ENCODE data around the gene UACA.
"Not testable (repeated sequence)": the region's sequence is repeated elsewhere in the genome, so short reads cannot be mapped to it uniquely, and the experiment has no call there.

Gene UACA

GRCh38 chr15:70763120-70763949 lies at the start of gene UACA:
Gene UACA, minus strand, starts transcription at chr15:70763558. Its CDS starts 151 bp downstream, at chr15:70763407.
- Mint-ChIP-seq H3K9me3 (no peaks in the 10 kb centered on the region), H3K27me3 (peaks cover 50% of the 10 kb centered on the region), H3K4me1 (peaks cover 25% of the 10 kb centered on the region), H3K36me3 (no peaks in the 10 kb centered on the region), H3K4me3 (peak within 1 kb of the TSS; percentile 83), H3K27ac (no peak within 1 kb of the TSS)
- peak; percentile 86 for DNase-seq
- CTCF ChIA-PET, result no interaction called here

GRCh38 chr15:70812827-70813364 lies 49.5 kb upstream of the UACA start:
- H3K36me3 Mint-ChIP-seq, result no peaks in the 10 kb centered on the region
- no peaks in the 10 kb centered on the region for H3K4me1 Mint-ChIP-seq
- H3K27ac Mint-ChIP-seq, result no peak overlapping the region
- H3K27me3 Mint-ChIP-seq, result peaks cover 23% of the 10 kb centered on the region
- CTCF ChIA-PET, result interaction anchor here (1.4 to 2.4 kb wide), 5 partner anchors 16 to 133 kb away, joined by 3 to 14 read pairs (median 8); no protein-coding TSS in a partner anchor
- H3K4me3 Mint-ChIP-seq, result no peak overlapping the region
- no peaks in the 10 kb centered on the region for H3K9me3 Mint-ChIP-seq
- DNase-seq, result no peak

DNA sequence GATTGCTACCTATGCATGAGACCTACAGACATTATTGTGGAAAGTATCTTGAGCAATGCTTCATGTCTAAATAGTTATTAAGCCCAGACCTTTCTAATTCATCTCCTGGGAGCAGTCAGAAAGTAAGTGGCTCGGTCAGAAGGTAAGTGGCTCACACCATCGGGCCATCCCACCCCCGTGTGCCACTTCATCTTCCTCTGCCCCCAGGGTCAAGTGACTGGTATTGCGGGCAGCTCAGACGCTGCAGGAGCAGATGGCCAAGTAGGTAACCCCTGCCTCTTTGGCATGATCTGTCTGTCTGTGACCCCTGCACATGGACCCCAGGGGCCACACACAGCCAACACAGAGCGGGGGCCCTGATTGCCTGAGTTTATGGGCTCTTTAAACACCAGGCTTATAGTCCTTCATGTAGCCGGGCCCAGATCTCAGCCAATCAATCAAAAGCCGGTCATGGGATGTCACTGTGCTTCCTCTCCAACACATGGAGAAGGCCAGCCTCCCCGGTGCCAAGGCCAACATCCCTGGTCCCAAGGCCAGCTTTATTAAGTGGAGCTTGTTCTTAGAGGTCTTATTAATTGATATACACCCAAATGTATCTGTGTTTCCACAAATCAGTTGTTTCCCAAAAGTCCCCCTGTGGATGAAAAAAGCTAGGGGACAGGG lies 47.7 kb upstream of the UACA start:
- H3K27ac Mint-ChIP-seq, result no peak overlapping the region
- no peak overlapping the region for H3K4me3 Mint-ChIP-seq
- no peaks in the 10 kb centered on the region for H3K4me1 Mint-ChIP-seq
- no peak for DNase-seq
- CTCF ChIA-PET, result interaction anchor here (0.8 to 2.4 kb wide), 11 partner anchors 11 to 138 kb away, joined by 3 to 14 read pairs (median 4); no protein-coding TSS in a partner anchor
- no peaks in the 10 kb centered on the region for H3K9me3 Mint-ChIP-seq
- peaks cover 26% of the 10 kb centered on the region for H3K27me3 Mint-ChIP-seq
- H3K36me3 Mint-ChIP-seq, result no peaks in the 10 kb centered on the region

- Mint-ChIP-seq H3K9me3 (no peaks in the 10 kb centered on the region), H3K36me3 (no peaks in the 10 kb centered on the region), H3K27ac (no peak overlapping the region), H3K4me3 (no peak overlapping the region), H3K27me3 (peaks cover 23% of the 10 kb centered on the region), H3K4me1 (no peaks in the 10 kb centered on the region)
- DNase-seq, result no peak
- CTCF ChIA-PET, result interaction anchor here (0.6 to 1.4 kb wide), 3 partner anchors 10 to 741 kb away, joined by 3 to 6 read pairs (median 4); no protein-coding TSS in a partner anchor
Observed at GRCh38 chr15:70806992-70807712, 43.8 kb upstream of the UACA start.

- H3K36me3 Mint-ChIP-seq, H3K27ac Mint-ChIP-seq, CTCF ChIA-PET, H3K4me1 Mint-ChIP-seq, H3K4me3 Mint-ChIP-seq, H3K9me3 Mint-ChIP-seq, DNase-seq: not testable (repeated sequence)
- H3K27me3 Mint-ChIP-seq, result peaks cover 16% of the 10 kb centered on the region
Observed at GRCh38 chr15:70804388-70804787, 41.0 kb upstream of the UACA start.

DNA sequence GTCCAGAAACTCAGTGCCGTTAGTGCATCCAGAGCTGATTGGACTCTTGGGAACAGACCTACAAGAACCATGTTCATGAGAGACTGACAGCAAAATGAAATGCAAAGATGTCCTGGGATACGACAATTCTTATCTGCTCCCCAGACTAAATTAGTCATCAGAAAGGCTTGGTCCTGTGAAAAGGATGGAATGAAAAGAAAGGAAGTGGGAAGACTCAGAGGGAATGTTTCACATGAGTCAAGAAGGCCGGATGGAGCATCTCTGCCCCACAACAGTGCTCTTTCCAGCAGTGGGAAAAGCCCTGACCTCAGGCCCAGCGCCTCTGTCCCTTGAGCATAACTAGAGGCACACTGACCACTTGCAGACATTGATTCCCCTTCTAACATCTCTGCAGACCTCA lies 39.3 kb upstream of the UACA start:
- Mint-ChIP-seq H3K36me3 (no peaks in the 10 kb centered on the region), H3K9me3 (no peaks in the 10 kb centered on the region), H3K27ac (no peak overlapping the region), H3K27me3 (peaks cover 16% of the 10 kb centered on the region), H3K4me1 (no peaks in the 10 kb centered on the region), H3K4me3 (no peak overlapping the region)
- CTCF ChIA-PET, result no interaction called here
- no peak for DNase-seq

GRCh38 chr15:70801109-70801508 lies 37.8 kb upstream of the UACA start:
- DNase-seq, result no peak
- H3K4me1 Mint-ChIP-seq, result no peaks in the 10 kb centered on the region
- CTCF ChIA-PET, result no interaction called here
- H3K4me3 Mint-ChIP-seq, result no peak overlapping the region
- H3K9me3 Mint-ChIP-seq, result no peaks in the 10 kb centered on the region
- peaks cover 8% of the 10 kb centered on the region for H3K27me3 Mint-ChIP-seq
- no peak overlapping the region for H3K27ac Mint-ChIP-seq
- H3K36me3 Mint-ChIP-seq, result no peaks in the 10 kb centered on the region

DNA sequence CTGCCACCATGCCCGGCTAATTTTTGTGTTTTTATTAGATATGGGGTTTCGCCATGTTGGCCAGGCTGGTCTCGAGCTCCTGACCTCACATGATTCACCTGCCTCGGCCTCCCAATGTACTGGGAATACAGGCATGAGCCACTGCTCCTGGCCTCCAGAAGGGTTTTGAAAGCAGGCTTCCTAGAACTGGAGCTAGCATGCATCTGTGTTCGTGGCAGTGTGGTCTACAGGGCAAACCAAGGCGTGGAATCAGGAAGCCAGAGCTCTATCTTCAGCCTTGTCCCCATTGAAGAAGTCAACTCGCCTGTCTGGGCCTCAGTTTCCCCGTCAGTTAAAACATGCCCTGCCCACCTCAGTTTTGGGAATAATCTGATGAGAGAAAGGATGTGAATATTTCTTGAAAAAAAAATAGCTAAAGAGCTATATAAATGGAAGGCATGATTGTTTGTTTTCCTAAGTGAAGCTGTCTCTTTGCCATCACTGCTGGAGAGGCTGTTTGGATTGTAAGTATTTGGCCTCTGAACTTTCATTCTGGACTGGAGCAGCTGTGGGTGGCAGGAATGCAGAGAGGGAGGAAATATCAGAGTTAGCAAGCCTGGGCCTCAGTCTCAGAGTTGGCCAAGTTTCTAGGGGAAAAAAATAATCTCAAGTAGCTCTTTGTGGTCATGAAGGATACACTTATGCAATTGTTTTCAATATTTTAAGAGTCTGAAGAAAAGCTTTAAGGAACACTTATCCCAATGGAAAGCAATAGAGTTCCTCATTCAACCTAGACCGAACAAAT lies 36.5 kb upstream of the UACA start:
- Mint-ChIP-seq H3K27ac (no peak overlapping the region), H3K36me3 (no peaks in the 10 kb centered on the region), H3K4me3 (no peak overlapping the region), H3K9me3 (no peaks in the 10 kb centered on the region), H3K27me3 (peaks cover 8% of the 10 kb centered on the region), H3K4me1 (no peaks in the 10 kb centered on the region)
- no peak for DNase-seq
- CTCF ChIA-PET, result interaction anchor here (0.5 to 1.5 kb wide), 4 partner anchors 12 to 1324 kb away, joined by 3 read pairs; no protein-coding TSS in a partner anchor

DNA sequence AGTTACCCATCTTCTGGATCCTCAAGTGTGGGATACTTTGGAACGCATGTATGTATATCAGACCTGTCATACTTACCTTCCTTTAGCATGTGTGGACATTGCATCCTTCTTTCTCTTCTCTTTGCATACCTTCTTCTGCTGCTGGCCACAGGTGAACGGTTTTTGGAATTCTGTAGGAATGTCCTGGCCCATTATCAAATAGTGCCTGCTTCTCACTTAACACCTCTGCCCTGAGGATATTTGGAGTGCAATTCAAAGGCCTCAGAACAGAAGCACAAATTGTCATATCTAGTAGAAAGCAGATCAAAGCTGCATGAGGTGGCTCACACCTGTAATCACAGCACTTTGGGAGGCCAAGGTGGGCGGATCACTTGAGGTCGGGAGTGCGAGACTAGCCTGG lies 34.1 kb upstream of the UACA start:
- Mint-ChIP-seq H3K27ac (no peak overlapping the region), H3K9me3 (no peaks in the 10 kb centered on the region), H3K27me3 (peaks cover 24% of the 10 kb centered on the region), H3K36me3 (no peaks in the 10 kb centered on the region), H3K4me1 (no peaks in the 10 kb centered on the region), H3K4me3 (no peak overlapping the region)
- DNase-seq, result no peak
- CTCF ChIA-PET, result interaction anchor here (1.0 kb wide), 1 partner anchor 15 kb away, joined by 3 read pairs; no protein-coding TSS in a partner anchor

DNA sequence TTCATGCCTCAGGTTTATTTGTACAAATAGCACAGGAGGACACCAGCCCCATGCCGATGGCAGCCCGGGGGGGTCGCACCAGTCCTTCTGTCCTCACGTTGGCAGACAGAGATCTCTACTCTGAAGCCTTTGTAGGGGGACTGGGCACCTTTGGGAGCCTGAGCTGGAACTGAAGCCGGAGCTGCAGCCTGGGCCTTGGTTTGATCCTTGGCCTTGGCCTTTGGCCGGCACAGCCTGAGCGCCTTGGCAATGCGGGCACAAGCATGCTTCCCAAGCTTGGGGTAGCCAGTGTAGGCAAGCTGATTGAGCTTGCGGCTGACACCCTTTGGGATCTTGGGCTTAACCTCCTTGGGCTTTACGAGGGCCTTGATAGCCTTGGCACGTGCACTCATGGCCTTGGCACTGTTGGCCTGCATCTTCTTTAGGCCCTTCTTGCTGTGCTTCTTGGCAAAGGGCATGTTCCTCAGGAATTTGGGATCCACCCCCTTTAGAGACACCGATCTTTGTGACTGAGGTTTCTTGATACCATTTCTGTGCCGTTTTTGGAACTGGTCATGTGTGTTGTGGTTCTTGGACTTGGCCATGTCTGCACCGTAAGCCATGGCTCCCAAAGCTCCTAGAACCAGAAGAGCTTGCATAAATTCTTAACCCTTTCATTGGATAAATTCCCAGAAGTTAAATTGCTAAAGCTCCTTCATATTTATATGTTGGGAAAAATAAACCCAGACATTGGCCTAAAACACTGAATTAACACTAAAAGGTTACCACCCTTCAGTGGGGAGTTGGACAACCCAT lies 33.4 kb upstream of the UACA start:
- no peak overlapping the region for H3K27ac Mint-ChIP-seq
- H3K4me3 Mint-ChIP-seq, result no peak overlapping the region
- no peaks in the 10 kb centered on the region for H3K9me3 Mint-ChIP-seq
- H3K36me3 Mint-ChIP-seq, result no peaks in the 10 kb centered on the region
- no peak for DNase-seq
- CTCF ChIA-PET, result interaction anchor here (1.0 kb wide), 1 partner anchor 15 kb away, joined by 3 read pairs; no protein-coding TSS in a partner anchor
- peaks cover 28% of the 10 kb centered on the region for H3K27me3 Mint-ChIP-seq
- no peaks in the 10 kb centered on the region for H3K4me1 Mint-ChIP-seq

DNA sequence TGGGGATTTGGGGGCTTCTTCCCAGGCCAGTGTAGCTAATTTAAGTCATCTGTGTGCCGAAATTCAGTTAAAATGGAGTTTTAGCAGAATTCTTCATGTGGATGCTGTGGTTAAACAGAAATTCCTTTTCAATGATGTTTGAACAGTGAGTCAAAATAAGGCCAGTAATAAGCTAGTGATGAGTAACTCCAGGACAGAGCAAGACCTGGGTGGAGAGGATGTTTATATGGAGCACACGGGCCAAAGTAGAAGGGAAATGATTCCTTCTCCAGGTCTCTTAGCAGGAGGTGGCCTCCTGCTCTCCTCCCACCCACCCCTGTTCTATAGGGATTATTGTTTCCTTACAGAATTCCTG lies 31.9 kb upstream of the UACA start:
- no peak overlapping the region for H3K27ac Mint-ChIP-seq
- CTCF ChIA-PET, result interaction anchor here (0.7 to 1.4 kb wide), 3 partner anchors 16 to 113 kb away, joined by 3 read pairs; no protein-coding TSS in a partner anchor
- DNase-seq, result no peak
- no peaks in the 10 kb centered on the region for H3K36me3 Mint-ChIP-seq
- no peak overlapping the region for H3K4me3 Mint-ChIP-seq
- H3K27me3 Mint-ChIP-seq, result peaks cover 23% of the 10 kb centered on the region
- H3K9me3 Mint-ChIP-seq, result no peaks in the 10 kb centered on the region
- no peaks in the 10 kb centered on the region for H3K4me1 Mint-ChIP-seq

DNA sequence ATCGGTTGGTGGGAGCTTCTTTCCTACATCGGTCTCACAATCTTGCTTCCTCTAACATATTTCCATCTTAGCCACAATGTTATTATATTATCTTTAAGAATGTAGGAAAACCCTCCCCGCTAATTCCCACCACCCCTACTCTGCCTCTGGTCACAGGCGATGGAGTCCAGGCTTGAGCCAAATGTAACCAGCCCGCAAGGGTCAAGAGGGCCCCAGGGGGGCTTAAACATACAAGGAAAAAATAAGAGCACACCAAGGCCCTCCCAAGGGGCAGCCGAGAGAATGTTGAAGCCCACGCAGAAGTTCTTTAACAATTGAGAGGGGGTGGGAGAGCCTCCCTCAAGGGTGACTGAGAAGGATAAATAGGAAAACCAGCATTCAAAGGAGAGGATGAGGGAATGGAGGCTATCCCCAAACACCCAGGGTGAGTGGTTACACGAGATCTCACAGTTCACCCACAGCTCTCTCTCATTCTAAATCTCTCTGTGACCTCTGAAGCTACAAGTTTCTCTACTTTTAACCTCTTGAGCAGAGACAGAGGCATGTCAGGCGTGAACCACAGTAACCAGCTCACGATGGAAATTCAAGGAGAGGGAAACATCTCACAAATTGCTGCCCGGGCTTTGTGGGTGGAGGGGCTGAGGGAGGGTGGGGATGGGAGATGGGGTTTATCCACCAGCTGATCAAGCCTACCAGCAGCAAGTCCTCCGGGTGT lies 31.4 kb upstream of the UACA start:
- no peak for DNase-seq

More for the DNA sequence above, 31.4 kb upstream of the UACA start:
- peaks cover 23% of the 10 kb centered on the region for H3K27me3 Mint-ChIP-seq
- H3K4me1 Mint-ChIP-seq, result no peaks in the 10 kb centered on the region
- H3K9me3 Mint-ChIP-seq, result no peaks in the 10 kb centered on the region
- CTCF ChIA-PET, result interaction anchor here (0.7 to 1.4 kb wide), 3 partner anchors 17 to 112 kb away, joined by 3 read pairs; no protein-coding TSS in a partner anchor
- no peak overlapping the region for H3K4me3 Mint-ChIP-seq
- H3K36me3 Mint-ChIP-seq, result no peaks in the 10 kb centered on the region
- H3K27ac Mint-ChIP-seq, result no peak overlapping the region
